Measurements from ENCODE around the gene MYO10.

DNA sequence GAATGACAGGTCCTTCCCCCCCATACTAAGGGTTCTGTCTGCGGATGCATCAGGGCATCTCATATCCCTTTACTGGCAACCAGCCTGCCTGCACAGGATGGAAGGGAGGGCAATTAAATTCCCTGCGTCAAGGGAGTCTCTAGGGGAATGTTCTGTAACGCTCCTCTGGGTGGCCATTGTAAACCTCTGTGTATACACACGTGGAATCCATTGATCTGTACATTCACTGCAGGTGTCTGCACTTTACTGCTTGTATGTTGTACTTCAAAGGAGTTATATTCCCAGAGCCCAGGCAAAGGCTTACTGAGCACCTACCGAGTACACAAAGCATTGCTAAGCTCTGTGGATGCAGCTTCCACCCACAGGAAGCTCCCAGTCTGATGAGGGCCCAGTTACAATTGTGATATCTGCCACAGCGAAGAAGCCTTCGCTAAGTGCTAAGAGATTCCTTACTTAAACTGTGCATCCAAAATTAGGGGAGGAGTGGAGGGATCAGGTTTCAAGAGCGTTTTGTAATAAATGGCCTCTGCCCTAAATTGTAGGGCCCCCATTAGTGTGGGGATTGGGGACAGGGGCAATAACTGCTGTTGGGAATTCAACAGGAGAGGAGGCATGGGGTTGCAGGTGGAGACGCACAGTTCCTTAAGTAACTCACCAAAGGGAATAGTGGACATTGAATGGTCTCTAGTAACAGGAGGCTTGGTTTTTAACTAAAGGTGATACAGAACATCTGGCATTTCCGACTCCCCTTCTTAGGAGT lies 317.8 kb downstream of the MYO10 start:
- TF ChIP-seq, protein P1, sequence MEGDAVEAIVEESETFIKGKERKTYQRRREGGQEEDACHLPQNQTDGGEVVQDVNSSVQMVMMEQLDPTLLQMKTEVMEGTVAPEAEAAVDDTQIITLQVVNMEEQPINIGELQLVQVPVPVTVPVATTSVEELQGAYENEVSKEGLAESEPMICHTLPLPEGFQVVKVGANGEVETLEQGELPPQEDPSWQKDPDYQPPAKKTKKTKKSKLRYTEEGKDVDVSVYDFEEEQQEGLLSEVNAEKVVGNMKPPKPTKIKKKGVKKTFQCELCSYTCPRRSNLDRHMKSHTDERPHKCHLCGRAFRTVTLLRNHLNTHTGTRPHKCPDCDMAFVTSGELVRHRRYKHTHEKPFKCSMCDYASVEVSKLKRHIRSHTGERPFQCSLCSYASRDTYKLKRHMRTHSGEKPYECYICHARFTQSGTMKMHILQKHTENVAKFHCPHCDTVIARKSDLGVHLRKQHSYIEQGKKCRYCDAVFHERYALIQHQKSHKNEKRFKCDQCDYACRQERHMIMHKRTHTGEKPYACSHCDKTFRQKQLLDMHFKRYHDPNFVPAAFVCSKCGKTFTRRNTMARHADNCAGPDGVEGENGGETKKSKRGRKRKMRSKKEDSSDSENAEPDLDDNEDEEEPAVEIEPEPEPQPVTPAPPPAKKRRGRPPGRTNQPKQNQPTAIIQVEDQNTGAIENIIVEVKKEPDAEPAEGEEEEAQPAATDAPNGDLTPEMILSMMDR (conservative IDR thresholded peaks at IDR 0.05; ENCODE audit: low read length): no peak
- TF ChIP-seq EZH2phosphoT487 (IDR thresholded peaks at IDR 0.05; ENCODE audit: borderline replicate concordance, low read depth, low read length): no peak

Measured in OCI-LY7 (cell line).